DND-41 (cell line): ENCODE results near the gene CEP63.

Experiments used
- ATAC-seq: fragments of 200-7000 bp; cut with Tn5 transposase; 3 replicates; pipeline ENCODE4 v1.9.1; 2021; ENCODE audit warnings: low read depth; ENCODE audit not compliant: insufficient read depth
- DNase-seq: peaks from one replicate; pipeline ENCODE4 v3.0.0-alpha.2; 2020
- H2AFZ ChIP-seq: 2 replicates; pipeline ENCODE4 v1.6.0; 2012; ENCODE audit warnings: low read depth, low read length
- H3K27ac ChIP-seq: 2 replicates; pipeline ENCODE4 v1.5.1; 2012; ENCODE audit warnings: low read length, inconsistent platforms
- H3K27me3 ChIP-seq: fragments of 200-600 bp; sonication (generic); 2 replicates; pipeline ENCODE4 v1.6.0; 2012; ENCODE audit warnings: low read length, mild to moderate bottlenecking, inconsistent platforms; ENCODE audit not compliant: insufficient read depth, poor library complexity
- H3K36me3 ChIP-seq: 2 replicates; pipeline ENCODE4 v1.5.1; 2012; ENCODE audit warnings: low read length, inconsistent platforms; ENCODE audit not compliant: insufficient read depth
- H3K4me1 ChIP-seq: 2 replicates; pipeline ENCODE4 v1.5.1; 2012; ENCODE audit warnings: mild to moderate bottlenecking, low read length; ENCODE audit not compliant: insufficient read depth
- H3K4me2 ChIP-seq: 2 replicates; pipeline ENCODE4 v1.6.0; 2012; ENCODE audit warnings: mild to moderate bottlenecking, moderate library complexity, low read length, inconsistent platforms; ENCODE audit not compliant: insufficient read depth
- H3K4me3 ChIP-seq, 2 experiments: fragments of 200-600 bp in 1 of 2; shearing (Covaris generic) in 1 of 2; 2 replicates each; pipeline ENCODE4 v1.5.1; 2012 to 2016; ENCODE audit warnings: inconsistent platforms in 2 of 2, low read length in 2 of 2, mild to moderate bottlenecking in 2 of 2, low read depth in 1 of 2, moderate library complexity in 1 of 2
- H3K79me2 ChIP-seq: 2 replicates; pipeline ENCODE4 v1.6.0; 2012; ENCODE audit warnings: low read length, inconsistent platforms; ENCODE audit not compliant: insufficient read depth
- H3K9ac ChIP-seq: 2 replicates; pipeline ENCODE4 v1.6.0; 2012; ENCODE audit warnings: low read depth, mild to moderate bottlenecking, inconsistent platforms, low read length, moderate library complexity
- H3K9me3 ChIP-seq: 2 replicates; pipeline ENCODE4 v1.5.1; 2012; ENCODE audit warnings: low read length, moderate library complexity, mild to moderate bottlenecking, inconsistent platforms; ENCODE audit not compliant: insufficient read depth, severe bottlenecking
- H4K20me1 ChIP-seq: 2 replicates; pipeline ENCODE4 v1.6.0; 2012; ENCODE audit warnings: low read length; ENCODE audit not compliant: insufficient read depth
- EZH2 ChIP-seq: IDR thresholded peaks from 3 replicates; pipeline ENCODE4 v1.6.1; 2012; ENCODE audit warnings: borderline replicate concordance, low read depth, mild to moderate bottlenecking, moderate library complexity, low read length, inconsistent platforms; ENCODE audit not compliant: severe bottlenecking
- TF ChIP-seq, protein P1 (sequence below): IDR thresholded peaks from 2 replicates; pipeline ENCODE4 v1.5.1; 2012; ENCODE audit warnings: borderline replicate concordance, low read length, moderate library complexity, mild to moderate bottlenecking; ENCODE audit not compliant: poor library complexity, severe bottlenecking; ENCODE audit errors: extremely low read depth

Gene CEP63

GRCh38 chr3:134607054-134608022, 121.5 kb downstream of the CEP63 start:
- peaks cover 8% of the 10 kb centered on the region for H3K27me3 ChIP-seq
- no peak overlapping the region for H3K27ac ChIP-seq
- no peak overlapping the region for H3K9ac ChIP-seq

GRCh38 chr3:134608023-134608770, 122.3 kb downstream of the CEP63 start:
- no peaks in the 10 kb centered on the region for H4K20me1 ChIP-seq
- DNase-seq (no peak), ATAC-seq (no peak)
- no peaks in the 10 kb centered on the region for H3K9me3 ChIP-seq
- no peak overlapping the region for H3K9ac ChIP-seq
- no peaks in the 10 kb centered on the region for H3K36me3 ChIP-seq
- H3K4me2 ChIP-seq = no peak overlapping the region
- TF ChIP-seq EZH2 = no peak
- TF ChIP-seq, protein P1, sequence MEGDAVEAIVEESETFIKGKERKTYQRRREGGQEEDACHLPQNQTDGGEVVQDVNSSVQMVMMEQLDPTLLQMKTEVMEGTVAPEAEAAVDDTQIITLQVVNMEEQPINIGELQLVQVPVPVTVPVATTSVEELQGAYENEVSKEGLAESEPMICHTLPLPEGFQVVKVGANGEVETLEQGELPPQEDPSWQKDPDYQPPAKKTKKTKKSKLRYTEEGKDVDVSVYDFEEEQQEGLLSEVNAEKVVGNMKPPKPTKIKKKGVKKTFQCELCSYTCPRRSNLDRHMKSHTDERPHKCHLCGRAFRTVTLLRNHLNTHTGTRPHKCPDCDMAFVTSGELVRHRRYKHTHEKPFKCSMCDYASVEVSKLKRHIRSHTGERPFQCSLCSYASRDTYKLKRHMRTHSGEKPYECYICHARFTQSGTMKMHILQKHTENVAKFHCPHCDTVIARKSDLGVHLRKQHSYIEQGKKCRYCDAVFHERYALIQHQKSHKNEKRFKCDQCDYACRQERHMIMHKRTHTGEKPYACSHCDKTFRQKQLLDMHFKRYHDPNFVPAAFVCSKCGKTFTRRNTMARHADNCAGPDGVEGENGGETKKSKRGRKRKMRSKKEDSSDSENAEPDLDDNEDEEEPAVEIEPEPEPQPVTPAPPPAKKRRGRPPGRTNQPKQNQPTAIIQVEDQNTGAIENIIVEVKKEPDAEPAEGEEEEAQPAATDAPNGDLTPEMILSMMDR = no peak
- H3K4me3 ChIP-seq = no peak overlapping the region
- peaks cover 8% of the 10 kb centered on the region for H3K27me3 ChIP-seq
- H3K4me1 ChIP-seq = no peaks in the 10 kb centered on the region
- H3K27ac ChIP-seq = no peak overlapping the region
- no peaks in the 10 kb centered on the region for H3K79me2 ChIP-seq
- no peak overlapping the region for H2AFZ ChIP-seq

More at GRCh38 chr3:134607054-134608022, 121.5 kb downstream of the CEP63 start:
- Histone ChIP-seq H3K4me3 (no peak overlapping the region), H3K9me3 (no peaks in the 10 kb centered on the region), H3K79me2 (no peaks in the 10 kb centered on the region), H4K20me1 (no peaks in the 10 kb centered on the region), H3K36me3 (no peaks in the 10 kb centered on the region), H3K4me2 (no peak overlapping the region), H3K4me1 (no peaks in the 10 kb centered on the region), H2AFZ (no peak overlapping the region)
- TF ChIP-seq, protein P1 = no peak
- no peak for TF ChIP-seq EZH2
- no peak for DNase-seq
- ATAC-seq = no peak

DNA sequence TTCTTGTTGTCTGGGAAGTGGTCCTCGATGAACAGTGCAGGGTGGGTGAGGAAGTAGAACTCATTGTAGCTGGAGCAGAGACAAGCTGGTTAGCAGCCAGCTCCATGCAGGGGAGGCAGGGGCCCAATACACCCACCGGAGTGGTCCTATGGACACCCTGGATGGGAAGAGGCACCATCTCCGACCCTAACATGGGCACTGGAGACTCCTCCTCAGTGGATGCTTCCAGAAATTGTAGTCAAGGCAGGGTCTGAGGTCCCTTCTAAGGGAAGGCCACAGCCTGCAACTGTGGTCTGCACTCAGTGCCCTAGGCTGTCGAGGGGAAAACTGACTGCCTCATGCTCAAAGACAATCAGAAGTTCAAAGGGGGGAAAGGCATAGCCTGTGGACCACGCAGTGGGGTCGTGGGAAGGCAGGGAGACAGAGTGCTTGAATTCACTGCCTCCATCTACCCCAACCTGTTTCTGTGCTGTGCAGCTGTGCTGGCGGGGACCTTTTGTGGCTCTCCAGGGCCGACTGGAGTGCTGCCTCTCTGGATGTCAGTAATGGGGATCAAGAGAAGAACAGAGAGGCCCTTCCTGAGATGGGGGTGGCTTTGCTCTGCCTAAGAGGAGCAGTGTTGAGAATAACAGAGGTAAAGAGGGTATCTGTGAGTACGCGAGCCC, 123.0 kb downstream of the CEP63 start:
- no peak overlapping the region for H2AFZ ChIP-seq
- no peak overlapping the region for H3K4me2 ChIP-seq
- no peak overlapping the region for H3K4me3 ChIP-seq
- H4K20me1 ChIP-seq = no peaks in the 10 kb centered on the region
- no peaks in the 10 kb centered on the region for H3K9me3 ChIP-seq
- ATAC-seq (no peak), DNase-seq (no peak)
- H3K79me2 ChIP-seq = no peaks in the 10 kb centered on the region
- H3K36me3 ChIP-seq = no peaks in the 10 kb centered on the region
- no peaks in the 10 kb centered on the region for H3K4me1 ChIP-seq
- TF ChIP-seq, protein P1 = no peak
- no peak for TF ChIP-seq EZH2
- no peak overlapping the region for H3K27ac ChIP-seq
- H3K27me3 ChIP-seq = peaks cover 8% of the 10 kb centered on the region
- no peak overlapping the region for H3K9ac ChIP-seq
